NAMALWA (cell line): ENCODE measurements around the gene CA12.
"Not testable (repeated sequence)": the region's sequence is repeated elsewhere in the genome, so short reads cannot be mapped to it uniquely, and the experiment has no call there.

Experiments used
- DNase-seq: peaks from one replicate; pipeline ENCODE4 v3.0.0-alpha.2; 2015; ENCODE audit warnings: low spot score

Gene CA12

DNA sequence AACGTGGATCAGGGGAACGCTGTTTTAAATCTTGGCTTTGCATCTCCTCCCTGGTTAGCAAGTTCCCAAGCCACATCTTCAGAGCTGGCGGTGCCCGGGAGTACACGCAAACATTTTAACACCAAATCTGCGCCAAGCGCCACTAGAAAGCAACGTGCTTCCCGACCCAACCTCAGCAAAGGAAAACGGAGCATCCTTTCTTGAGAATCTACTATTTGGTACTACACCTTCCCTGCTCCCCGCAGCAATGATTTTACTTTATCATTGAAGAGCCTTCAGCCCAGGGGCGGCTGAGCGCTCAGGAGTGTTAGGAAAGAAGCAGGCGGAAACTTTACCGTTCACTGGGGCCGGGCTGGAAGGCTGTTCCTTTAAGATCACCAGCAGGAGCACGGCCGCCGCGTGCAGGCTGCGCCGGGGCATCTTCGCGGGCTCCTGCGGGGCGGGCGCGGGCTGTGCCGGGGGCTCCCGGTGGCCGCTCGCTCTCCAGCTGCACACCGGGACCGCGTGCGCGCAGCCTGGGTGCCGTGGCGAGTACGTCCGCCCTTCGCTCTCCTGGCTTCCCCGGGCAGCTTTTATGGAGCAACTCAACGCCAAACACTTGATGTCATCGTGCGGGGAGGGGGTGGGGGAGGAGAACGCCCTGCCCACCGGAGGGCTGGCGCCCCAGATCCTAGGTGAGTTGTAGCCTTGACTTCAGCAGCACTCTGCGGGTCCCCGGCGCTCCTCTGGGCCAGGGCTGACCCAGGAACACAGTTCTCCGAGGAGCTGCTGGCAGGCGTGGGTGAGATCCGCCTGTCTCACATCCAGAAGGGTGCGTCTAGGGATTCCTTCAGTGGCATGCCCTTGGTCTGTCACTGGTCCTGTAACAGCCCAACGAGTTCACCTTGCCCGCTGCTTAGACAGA, at the start of gene CA12:
TSS of gene CA12 (minus strand) at position 546 of the 904 bp plus-strand sequence. CDS start at position 420, 126 bp downstream.
- no peak for DNase-seq

DNA sequence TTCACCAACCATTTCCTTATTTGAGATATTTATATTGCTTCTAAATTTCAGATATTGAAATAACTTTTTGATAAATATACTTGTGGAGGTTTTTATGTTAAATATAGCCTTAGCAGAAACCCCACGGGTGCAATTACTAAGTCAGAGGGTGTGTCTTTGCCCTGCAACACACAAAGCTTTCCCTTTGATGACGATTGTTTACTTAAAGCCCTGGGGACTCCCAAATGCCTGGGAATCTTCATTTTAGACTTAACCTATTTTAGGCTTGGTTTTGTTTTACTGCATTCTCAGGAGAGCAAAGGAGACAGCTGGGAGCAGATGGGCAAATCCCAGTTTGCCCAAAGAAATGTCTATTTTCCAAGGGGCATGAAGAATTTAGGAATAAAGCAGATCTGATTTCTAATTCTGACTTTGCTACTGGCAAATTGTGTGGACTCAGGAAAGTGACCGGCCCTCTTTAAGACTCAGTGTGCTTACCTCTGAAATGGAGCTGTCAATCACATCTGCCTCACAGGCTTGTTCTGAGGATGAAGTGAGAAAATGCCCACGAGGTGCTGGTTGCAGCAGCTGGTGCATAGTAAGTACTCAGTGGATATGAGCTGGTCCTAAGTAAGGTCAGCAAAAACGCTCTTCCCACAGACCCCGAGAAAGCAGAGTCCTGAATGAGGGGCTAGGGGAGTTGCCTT, 49.3 kb upstream of the CA12 start:
- DNase-seq, result no peak

DNA sequence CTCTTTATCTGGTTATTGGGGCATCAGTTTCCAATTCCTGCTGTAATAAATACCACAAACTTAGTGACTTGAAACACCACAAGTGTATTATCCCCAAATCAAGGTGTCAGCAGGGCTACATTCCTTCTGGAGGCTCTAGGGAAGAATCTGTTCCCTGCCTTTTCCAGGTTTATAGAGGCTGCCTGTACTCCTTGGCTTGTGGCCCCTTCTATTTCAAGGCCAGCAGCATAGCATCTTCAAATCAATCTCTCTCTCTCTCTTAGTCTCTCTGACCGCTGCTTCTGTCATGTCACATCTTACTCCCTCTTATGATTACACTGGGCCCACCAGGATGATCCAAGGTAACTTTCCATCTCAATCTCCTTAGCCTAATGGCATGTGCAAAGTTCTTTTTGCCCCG, 44.9 kb upstream of the CA12 start:
- no peak for DNase-seq

DNA sequence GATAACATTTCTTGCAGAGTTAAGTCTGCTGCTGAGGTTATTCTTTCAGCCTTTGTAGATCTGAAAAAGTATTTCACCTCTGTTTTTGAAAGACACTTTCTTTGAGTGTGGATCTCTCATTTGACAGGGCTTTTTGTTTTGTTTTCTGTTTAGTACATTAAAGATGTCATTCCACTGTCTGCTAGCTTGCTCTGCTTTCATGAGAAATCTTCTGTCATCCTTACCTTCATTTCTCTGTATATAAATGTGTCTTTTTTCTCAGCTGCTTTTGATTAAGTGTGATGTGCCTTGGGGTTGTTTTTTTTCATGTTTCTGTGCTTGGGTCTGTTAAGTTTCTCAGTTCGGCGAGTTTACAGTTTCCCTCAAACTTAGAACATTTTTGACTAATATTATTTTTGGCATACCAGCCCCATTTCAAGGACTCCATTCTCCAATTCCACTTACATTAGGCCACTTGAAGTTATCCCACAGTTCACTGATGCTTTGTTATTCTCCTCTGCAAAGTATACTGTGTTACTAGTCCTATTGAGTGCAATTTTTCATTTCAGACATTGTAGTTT, 43.9 kb upstream of the CA12 start:
- DNase-seq, result no peak

DNA sequence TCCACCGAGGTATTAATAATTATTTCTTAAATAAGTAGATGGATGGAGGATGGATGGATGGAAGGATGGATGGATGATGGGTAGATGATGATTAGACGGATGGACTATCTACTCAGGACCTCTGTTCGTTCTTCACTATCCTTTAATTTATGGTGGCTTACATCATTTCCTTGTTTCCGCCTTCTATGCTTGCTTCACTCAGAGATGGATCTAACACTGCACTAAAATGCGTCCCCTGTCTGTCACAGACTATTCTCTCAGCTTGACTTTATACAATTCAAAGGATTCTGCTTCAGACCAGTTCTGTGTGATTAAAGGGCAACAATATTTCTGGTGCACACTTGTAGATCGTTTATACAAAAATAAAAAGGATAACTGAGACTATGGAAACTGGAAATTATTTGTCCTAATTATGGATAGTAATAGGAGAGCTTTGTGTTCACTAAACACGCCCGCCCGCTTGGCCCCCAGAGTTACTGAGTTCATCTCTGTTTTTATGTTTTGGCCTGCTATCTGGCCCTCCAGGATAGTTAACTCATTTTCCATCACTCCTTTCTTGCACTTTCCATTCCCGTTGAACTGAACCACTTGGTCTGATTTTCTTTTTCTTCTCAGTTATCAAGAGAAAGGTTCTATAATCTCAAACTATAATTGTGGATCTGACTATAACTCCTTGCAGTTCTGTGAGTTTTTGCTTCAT, 41.4 kb upstream of the CA12 start:
- no peak for DNase-seq

DNA sequence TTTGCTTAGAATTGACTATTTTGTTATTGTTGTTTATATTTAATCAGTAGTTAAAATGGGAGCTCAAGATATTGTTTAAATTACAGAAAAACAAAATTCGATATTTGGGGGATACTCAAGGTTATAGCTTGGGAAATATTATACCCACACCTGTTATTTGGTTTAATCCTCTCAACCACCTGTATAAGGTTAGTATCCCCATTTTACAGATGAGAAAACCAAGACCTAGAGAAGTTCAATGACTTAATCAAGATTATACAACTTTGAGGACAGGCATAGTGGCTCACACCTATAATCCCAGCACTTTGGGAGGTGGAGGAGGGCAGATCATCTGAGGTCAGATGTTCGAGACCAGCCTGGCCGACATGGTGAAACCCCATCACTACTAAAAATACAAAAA, 39.8 kb upstream of the CA12 start:
- no peak for DNase-seq

DNA sequence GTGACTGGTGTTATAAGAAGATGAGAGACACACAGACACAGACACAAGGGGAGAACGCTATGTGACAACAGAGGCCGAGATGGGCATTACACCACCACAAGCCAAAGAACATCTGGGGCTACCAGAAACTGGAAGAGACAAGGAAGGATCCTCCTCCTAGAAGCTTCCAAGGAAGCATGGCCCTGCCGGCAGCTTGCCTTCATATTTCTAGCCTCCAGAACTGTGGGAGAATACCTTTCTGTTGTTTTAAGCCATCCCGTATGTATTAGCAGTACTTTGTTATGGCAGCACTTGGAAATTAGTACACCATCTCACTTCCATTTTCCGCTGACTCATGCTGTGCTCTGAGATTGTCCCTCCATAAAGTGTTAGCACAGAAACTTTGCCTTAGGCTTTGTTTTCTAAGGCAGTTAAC, 38.7 kb upstream of the CA12 start:
- peak; percentile 16 for DNase-seq

DNA sequence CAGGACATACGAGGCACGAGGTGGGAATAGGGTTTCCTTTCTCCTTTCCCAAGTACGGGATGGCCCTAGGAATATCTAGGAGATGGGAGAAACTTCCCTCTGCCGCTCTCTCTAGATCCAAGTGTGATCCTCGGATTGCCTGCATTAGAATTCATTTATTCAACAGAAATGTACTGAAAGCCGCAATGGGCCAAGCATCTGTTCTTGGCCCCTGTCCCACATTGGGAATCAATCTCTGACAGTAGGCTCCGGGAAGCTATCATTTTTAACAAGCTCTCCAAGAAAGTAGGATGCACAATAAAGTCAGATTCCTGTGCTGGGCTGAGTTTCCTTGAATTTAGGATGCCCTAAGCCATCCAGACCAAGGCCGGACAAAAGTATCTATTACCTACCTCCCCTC, 37.2 kb upstream of the CA12 start:
- DNase-seq, result no peak

DNA sequence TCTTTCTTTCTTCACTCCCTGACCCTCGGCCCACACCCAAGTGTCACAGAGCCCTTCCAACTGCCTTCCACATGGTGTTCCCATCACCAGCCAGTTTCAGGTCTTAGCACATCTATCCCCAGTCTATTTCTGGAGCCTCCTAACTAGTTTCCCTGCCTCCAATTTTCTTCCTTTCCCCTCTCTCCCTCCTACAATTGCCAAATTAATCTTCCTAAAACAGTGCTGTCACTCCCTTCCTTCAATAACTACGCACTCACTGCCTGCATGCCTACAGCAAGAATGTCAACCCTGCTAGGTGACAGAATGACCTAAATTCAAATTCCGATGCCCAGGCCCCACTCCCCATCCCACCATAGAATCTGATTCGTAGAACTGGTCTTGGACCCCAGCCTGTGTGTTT, 36.1 kb upstream of the CA12 start:
- no peak for DNase-seq

DNA sequence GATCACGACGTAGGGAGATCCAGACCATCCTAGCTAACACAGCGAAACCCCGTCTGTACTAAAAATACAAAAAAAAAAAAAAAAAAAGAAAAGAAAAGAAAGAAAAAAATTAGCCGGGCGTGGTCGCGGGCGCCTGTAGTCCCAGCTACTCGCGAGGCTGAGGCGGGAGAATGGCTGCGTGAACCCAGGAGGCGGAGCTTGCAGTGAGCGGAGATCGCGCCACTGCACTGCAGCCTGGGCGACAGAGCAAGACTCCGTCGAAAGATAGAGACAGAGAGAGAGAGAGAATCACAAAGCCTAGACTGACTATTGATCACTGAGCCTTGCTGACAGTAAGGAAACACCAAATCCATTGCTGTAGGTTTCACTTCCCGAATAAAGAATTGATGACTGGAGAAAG, 35.6 kb upstream of the CA12 start:
- DNase-seq, result not testable (repeated sequence)

DNA sequence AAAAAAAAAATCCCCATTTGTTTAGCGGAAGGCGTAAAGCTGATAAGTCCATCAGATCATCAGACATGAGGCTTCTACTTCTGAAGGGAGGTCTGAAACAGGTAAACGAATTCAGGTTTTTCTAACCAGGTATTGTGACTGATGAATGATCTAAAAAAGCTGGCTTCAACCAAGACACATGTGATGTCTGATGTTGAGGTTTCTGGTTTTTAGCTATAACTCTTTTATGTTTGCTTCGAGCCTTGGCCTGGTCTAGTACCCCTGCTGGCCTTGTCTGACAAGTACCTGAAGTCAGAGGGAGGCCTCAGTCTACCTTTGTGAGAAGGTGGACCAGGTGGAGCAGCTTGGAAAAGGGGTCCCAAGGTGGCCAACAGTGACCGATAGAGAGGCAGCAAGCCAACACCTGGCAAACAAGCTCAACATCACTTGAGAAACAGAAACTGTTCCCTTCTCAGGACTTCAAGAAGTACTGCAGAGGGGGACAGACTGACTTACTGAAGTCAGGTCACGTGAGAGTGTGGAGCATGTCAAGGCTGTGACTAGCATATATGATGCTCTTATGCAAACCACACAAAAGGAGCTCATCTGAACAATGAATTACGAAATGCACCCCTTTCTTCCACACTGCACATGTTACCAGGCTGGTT, 33.0 kb upstream of the CA12 start:
- no peak for DNase-seq

DNA sequence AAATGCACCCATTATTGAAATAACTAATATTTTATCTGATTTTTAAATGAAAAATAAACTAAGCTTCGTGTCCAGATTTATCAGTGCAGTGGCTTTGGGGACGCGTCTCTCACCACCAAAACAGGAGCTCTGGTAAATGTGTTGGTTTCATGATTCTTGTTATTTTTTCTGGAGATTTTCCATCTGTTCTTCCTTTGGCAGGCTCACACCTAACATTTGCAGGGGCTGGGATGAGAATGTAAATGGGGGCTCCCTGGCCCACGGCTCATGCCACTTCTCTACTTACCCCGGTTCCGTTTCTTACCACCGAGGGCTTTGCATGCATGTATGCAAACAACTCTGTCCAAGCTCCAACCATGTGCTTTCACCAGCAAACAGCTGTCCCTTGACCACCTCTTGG, 30.9 kb upstream of the CA12 start:
- no peak for DNase-seq

DNA sequence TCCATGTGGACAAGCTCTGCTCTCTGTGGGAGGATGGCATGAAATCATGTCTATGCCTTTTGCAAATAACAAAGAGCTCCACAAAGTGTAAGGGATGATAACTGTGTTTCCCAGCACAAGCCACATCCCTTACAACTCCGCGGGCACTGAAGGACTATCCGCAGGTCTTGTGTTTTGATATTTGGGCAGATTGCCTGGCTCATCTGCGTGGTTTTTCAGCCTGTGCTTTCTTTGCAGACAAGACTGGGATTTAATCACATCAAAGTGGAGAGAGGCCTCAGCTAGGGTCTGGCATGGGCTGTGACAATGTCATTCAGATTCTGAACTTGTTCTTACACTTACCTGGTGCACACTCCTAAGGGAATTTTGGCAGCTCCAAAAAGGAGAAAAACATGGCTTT, 30.2 kb upstream of the CA12 start:
- DNase-seq, result no peak

DNA sequence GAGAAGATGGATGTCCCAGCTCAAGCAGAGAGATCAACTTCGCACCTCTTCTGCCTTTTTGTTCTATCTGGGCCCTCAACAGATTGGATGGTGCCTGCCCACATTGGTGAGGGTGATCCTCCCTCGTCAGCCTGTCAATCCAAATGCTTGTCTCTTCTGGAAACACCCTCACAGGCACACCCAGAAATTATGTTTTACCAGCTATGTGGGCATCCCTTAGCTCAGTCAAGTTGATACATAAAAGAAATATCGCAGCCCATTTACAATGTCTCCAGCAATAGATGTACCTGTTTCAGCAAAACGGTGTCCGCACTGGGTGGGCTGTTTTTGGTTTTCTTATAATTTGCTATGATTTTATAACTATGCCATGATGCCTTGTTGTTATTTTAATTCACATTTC, 27.5 kb upstream of the CA12 start:
- DNase-seq, result no peak

DNA sequence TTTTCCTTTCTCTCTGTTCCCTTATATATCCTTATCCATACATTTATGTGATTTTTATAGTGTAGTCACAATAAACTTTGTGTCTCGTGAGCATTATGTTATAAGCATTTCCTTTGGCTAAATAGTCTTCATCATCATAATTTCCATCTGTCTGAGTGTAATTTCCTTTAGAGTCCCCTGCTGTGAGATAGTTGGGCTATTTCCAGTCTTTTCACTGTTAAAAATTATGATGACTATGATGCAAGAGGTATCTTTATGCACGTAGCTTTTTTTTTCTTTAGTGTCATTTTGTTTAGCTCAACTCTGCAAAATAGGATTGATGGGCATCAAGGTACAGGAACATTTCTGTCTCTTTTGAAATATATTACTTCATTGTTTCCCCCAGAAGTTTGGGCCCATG, 26.9 kb upstream of the CA12 start:
- DNase-seq, result no peak

DNA sequence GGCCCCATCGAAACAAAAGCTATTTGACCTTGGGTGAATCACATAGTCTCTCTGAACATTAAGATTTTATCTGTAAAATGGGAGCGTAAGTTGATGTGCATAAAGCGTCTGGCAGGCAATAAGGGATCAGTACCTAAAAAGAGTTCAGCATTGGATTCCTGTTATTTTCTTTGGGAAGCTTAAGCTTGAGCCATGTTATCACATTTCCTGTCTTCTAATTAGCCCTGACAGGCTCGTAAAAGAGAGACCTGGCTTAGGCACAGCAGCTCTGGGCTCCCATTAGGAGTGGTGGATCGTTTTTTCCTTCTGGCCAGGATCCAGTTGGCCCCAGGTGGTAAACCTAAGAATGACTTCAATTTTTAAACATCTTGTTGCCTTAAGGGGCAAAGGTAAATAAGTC, 26.0 kb upstream of the CA12 start:
- no peak for DNase-seq

DNA sequence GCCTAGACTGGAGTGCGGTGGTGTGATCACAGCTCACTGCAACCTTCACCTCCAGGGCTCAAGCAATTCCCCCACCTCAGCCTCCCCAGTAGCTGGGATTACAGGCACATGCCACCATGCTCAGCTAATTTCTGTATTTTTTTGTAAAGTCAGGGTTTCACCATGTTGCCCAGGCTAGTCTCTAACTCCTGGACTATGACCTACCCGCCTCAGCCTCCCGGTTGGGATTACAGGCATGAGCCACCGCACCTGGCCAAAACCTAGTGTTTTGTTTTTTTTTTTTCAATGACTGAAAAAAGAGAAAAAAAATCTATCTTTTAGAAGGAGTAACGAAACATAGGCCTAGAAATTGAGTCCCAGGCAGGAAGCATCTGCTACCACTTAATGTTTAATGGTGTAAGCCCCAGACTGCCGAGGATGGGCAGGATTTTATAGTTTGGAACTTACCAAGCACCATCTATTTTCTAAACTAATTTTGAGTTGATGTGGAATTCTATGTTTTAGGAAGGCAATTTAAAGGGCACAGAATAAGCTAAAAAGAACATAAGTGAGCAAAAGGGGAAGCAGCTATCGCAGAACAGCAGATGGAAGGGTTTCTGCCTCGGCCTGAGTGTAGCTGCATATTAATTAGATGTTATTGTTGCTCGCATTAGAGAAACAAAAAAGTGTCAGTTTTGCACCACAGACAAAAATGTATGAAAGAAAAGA, 24.2 kb upstream of the CA12 start:
- peak; percentile 16 for DNase-seq

DNA sequence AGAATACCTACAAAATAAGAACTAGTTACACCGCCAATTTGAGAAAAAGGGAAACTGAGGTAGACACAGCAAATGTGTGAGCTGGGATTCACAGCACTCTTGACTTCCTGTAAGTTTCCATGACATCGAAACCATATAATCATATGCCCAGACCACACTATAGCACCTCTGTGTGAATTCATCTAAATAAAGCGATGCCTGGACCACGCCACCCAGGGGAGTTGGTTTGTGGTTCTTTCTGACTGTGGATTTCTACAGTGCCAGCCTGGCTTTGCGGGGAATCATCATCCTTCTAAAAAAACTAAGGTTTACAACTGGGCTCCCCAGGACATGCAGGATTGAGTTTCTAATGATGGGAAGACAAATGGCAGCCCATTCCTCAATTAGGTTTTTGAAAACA, 23.5 kb upstream of the CA12 start:
- DNase-seq, result no peak

DNA sequence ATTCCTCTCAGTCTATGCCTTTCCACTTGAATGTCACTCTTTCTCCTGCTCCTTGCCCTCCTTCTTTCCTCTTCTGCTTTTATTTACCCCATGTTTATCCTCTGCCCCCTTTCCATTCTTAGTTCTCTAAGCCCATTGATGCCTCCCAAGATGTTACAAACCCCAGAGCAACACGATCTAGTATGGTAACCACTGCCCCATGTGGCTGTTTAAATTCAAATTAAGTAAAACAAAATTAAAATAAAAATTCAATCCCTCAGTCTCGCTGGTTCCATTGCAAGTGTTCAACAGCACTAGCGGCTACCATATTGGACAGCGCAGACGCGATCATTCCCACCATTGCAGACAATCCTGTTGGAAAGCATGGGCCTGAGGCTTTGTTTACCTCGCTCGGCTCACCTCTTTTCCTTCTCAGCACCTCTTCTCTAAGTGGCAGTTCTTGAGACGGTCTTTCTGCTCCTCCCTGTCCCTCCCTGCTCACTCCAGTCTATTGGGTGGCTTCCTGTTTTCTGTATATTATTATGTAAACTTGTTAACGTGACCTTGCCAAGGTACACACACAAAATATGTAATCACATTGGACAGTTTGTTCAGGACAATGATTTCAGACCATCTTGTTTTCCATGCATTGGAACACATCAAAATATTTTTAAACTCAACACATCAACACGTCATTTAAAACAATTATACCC, 21.8 kb upstream of the CA12 start:
- DNase-seq, result no peak

DNA sequence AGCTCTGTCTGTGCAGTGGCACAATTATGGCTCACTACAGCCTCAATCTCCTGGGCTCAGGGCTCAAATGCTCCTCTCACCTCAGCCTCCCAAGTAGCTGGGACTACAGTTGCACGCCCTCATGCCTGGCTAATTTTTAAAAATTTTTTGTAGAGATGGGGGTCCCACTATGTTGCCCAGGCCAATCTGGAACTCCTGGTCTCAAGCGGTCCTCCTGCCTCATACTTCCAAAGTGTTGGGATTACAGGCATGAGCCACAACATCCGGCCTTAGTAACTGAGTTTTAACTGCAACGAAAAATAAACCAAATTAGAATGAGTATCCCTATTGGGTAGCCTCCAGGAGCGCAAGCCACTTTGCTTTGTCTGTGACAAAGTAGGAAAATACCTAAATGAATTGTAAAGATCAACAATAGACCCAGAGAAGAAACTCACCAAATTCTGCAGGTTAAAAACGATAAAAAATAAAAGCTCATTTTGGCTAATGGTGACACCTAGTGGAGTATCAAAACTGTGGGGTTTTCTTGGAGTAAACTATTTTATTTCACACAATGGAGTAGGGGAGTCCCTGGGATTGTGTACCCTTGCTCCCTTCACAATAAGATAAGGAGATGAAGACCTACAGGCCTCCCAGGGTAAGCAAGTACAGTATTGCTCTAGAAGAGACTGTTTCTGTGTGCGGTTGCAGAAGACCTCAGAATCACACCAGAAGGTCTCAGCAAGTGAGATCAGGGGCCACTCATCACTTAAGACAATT, 21.0 kb upstream of the CA12 start:
- peak; percentile 59 for DNase-seq
